ENCODE results near the gene DNAH12. TPM values are rescaled to one million over a fixed set of nuclear protein-coding genes. Genes with fewer than 3 reads are reported as not detected.

DNAH12 gene
- total and polyA plus RNA-seq, 2 donors (not counting 3 experiments of a cell fraction or from before 2014, with no cell fraction given) = 0.06 to 0.20 TPM

GRCh38 chr3:57434041-57434440, 110.1 kb downstream of the DNAH12 start:
- no peaks in the 10 kb centered on the region for H3K79me2 ChIP-seq (ENCODE audit: control insufficient read depth, insufficient read depth, low read length)
- POLR2A ChIA-PET = no interaction called here
- H2AFZ ChIP-seq (ENCODE audit: low read depth, low read length) = no peak overlapping the region
- no peak overlapping the region for H3K27ac ChIP-seq (ENCODE audit: insufficient read depth, low read depth, low read length)
- dilution Hi-C loops (cut with MboI; ENCODE audit: extremely low pct_ligation_motif_present, low sequenced_read_pairs) (no loop called here), intact Hi-C loops (cut with micrococcal nuclease) (loop anchor here (1.0 to 2.0 kb wide), 4 partner anchors 17 to 334 kb away; no protein-coding TSS in a partner anchor)
- no peaks in the 10 kb centered on the region for H3K9me1 ChIP-seq (replicated peaks; ENCODE audit: control insufficient read depth, extremely low read depth, insufficient read depth, low read length)
- CTCF ChIA-PET = interaction anchor here (0.6 to 6.7 kb wide), 16 partner anchors 11 to 335 kb away, joined by 3 to 47 read pairs (median 4); partner anchors contain the start of gene PDE12
- TF ChIP-seq CTCF (IDR thresholded peaks at IDR 0.05; ENCODE audit: extremely low read depth in 1 of 2, insufficient read depth in 1 of 2, low read depth in 1 of 2, low read length in 2 of 2) = peak; percentile 24 to 48
- TF ChIP-seq POLR2A (IDR thresholded peaks at IDR 0.05; ENCODE audit: low read depth, low read length) = no peak
- H3K9me3 ChIP-seq (replicated peaks; ENCODE audit: control insufficient read depth, insufficient read depth, low read length) = no peaks in the 10 kb centered on the region
- BruUV-seq (replicated peaks) = no TSS peak
- H3K4me3 ChIP-seq (replicated peaks in 1 of 3; ENCODE audit: insufficient read depth in 1 of 3, low read depth in 1 of 3, low read length in 3 of 3) = no peak overlapping the region
- H3K9ac ChIP-seq (replicated peaks; ENCODE audit: extremely low read depth, insufficient read depth, low read length) = no peak overlapping the region
- FAIRE-seq = peak; percentile 31
- no peaks in the 10 kb centered on the region for H3K27me3 ChIP-seq (ENCODE audit: control insufficient read depth in 2 of 2, insufficient read depth in 2 of 2, low read length in 2 of 2)
- H3K36me3 ChIP-seq (ENCODE audit: control insufficient read depth in 2 of 2, extremely low read depth in 1 of 2, insufficient read depth in 2 of 2, low read length in 2 of 2) = no peaks in the 10 kb centered on the region
- no peak overlapping the region for H3K4me2 ChIP-seq (ENCODE audit: insufficient read depth, low read length)
- no peaks in the 10 kb centered on the region for H3K4me1 ChIP-seq (ENCODE audit: control insufficient read depth, extremely low read depth, insufficient read depth, low read length)
- H4K20me1 ChIP-seq (replicated peaks; ENCODE audit: control insufficient read depth, extremely low read depth, insufficient read depth, low read length) = no peaks in the 10 kb centered on the region
- peak; percentile 57 for DNase-seq (ENCODE audit: low read depth, low spot score)

- intact Hi-C loops (cut with micrococcal nuclease) = no loop called here
- Histone ChIP-seq H3K4me1 (ENCODE audit: control insufficient read depth, extremely low read depth, insufficient read depth, low read length) (no peaks in the 10 kb centered on the region), H3K4me3 (replicated peaks in 1 of 3; ENCODE audit: insufficient read depth in 1 of 3, low read depth in 1 of 3, low read length in 3 of 3) (no peak overlapping the region), H3K27me3 (ENCODE audit: control insufficient read depth in 2 of 2, insufficient read depth in 2 of 2, low read length in 2 of 2) (no peaks in the 10 kb centered on the region), H3K36me3 (ENCODE audit: control insufficient read depth in 2 of 2, extremely low read depth in 1 of 2, insufficient read depth in 2 of 2, low read length in 2 of 2) (no peaks in the 10 kb centered on the region), H3K9me1 (replicated peaks; ENCODE audit: control insufficient read depth, extremely low read depth, insufficient read depth, low read length) (no peaks in the 10 kb centered on the region), H3K9ac (replicated peaks; ENCODE audit: extremely low read depth, insufficient read depth, low read length) (no peak overlapping the region), H3K9me3 (replicated peaks; ENCODE audit: control insufficient read depth, insufficient read depth, low read length) (no peaks in the 10 kb centered on the region), H3K79me2 (ENCODE audit: control insufficient read depth, insufficient read depth, low read length) (no peaks in the 10 kb centered on the region), H3K27ac (ENCODE audit: insufficient read depth, low read depth, low read length) (no peak overlapping the region), H2AFZ (ENCODE audit: low read depth, low read length) (peak overlapping the region; percentile 35), H4K20me1 (replicated peaks; ENCODE audit: control insufficient read depth, extremely low read depth, insufficient read depth, low read length) (no peaks in the 10 kb centered on the region), H3K4me2 (ENCODE audit: insufficient read depth, low read length) (no peak overlapping the region)
- CTCF ChIA-PET = interaction anchor here (1.6 to 3.1 kb wide), 2 partner anchors 11 to 26 kb away, joined by 3 to 9 read pairs; no protein-coding TSS in a partner anchor
- no TSS peak for BruUV-seq (replicated peaks)
- FAIRE-seq = no peak
- dilution Hi-C loops (cut with MboI; ENCODE audit: extremely low pct_ligation_motif_present, low sequenced_read_pairs) = no loop called here
- POLR2A ChIA-PET = interaction anchor here (0.6 kb wide), 1 partner anchor 243 kb away, joined by 3 read pairs; no protein-coding TSS in a partner anchor
- peak; percentile 24 for DNase-seq (ENCODE audit: low read depth, low spot score)
- no peak for TF ChIP-seq POLR2A (IDR thresholded peaks at IDR 0.05; ENCODE audit: low read depth, low read length)
- TF ChIP-seq FOS (IDR thresholded peaks at IDR 0.05; ENCODE audit: borderline replicate concordance, insufficient read depth, low read length) = no peak
- no peak for TF ChIP-seq POLR2AphosphoS5 (IDR thresholded peaks at IDR 0.05; ENCODE audit: insufficient read depth, low read depth, low read length)
- TF ChIP-seq MYC (IDR thresholded peaks at IDR 0.05; ENCODE audit: low read depth, low read length) = no peak
These were observed 120.8 kb downstream of the DNAH12 start for GRCh38 chr3:57423335-57423734.
